Breast epithelium (tissue), 4 donors: Measurements from ENCODE around the gene DPP9. TPM values are rescaled to one million over a fixed set of nuclear protein-coding genes. Genes with fewer than 3 reads are reported as not detected.

Experiments used
- DNase-seq, 2 donors: peaks; one replicate each; pipeline ENCODE4 v3.0.0-alpha.2; 2019; ENCODE audit warnings: low spot score in 2 of 2
- H3K27ac ChIP-seq, 2 donors: fragments of 200-600 bp; sonication (generic) in 1 of 2; one replicate each; pipeline ENCODE4 v1.5.1; 2016 to 2019; ENCODE audit warnings: mild to moderate bottlenecking in 1 of 2
- H3K27me3 ChIP-seq, 2 donors: fragments of 200-600 bp; sonication (generic) in 1 of 2; one replicate each; pipeline versions ENCODE4 v1.5.1 to v1.6.0; 2017 to 2019; ENCODE audit warnings: control low read depth in 1 of 2, mild to moderate bottlenecking in 1 of 2
- H3K36me3 ChIP-seq: fragments of 200-600 bp; one replicate; pipeline ENCODE4 v1.5.1; 2019
- H3K4me1 ChIP-seq, 2 donors: fragments of 200-600 bp; sonication (generic); one replicate each; pipeline ENCODE4 v1.5.1; 2016 to 2019; ENCODE audit warnings: control low read depth in 1 of 2
- H3K4me3 ChIP-seq, 3 donors: fragments of 200-600 bp; sonication (generic); 1 replicate in 2 of 3; 2 replicates in 1 of 3; pipeline ENCODE4 v1.5.1; 2016 to 2019; ENCODE audit warnings: mild to moderate bottlenecking in 3 of 3, moderate library complexity in 2 of 3
- H3K9me3 ChIP-seq, 2 donors: fragments of 200-600 bp; sonication (generic) in 1 of 2; one replicate each; pipeline ENCODE4 v1.5.1; 2016 to 2019; ENCODE audit warnings: control low read depth in 1 of 2
- CTCF ChIP-seq, 3 donors: fragments of 450-650 bp; IDR thresholded peaks; one replicate each; pipeline ENCODE4 v1.5.1; 2016 to 2017; ENCODE audit warnings: antibody characterized with exemption in 3 of 3, mild to moderate bottlenecking in 3 of 3, moderate library complexity in 3 of 3
- POLR2A ChIP-seq: fragments of 450-650 bp; IDR thresholded peaks from one replicate; pipeline ENCODE4 v1.6.1; 2016; ENCODE audit warnings: antibody characterized with exemption, mild to moderate bottlenecking, moderate library complexity
- POLR2AphosphoS5 ChIP-seq, 3 donors: sonication (generic); formaldehyde crosslinking; IDR thresholded peaks; one replicate each; pipeline ENCODE4 v1.6.1; 2017; ENCODE audit warnings: antibody characterized with exemption in 3 of 3
- intact Hi-C: fragments of 100-400 bp; cut with DNase I; formaldehyde crosslinking; loops from one replicate; pipeline ENCODE4 v1.15.1; 2023; ENCODE audit warnings: low total_unique reads
- total RNA-seq, 3 donors: library from RNA; depleted of rRNA; stranded (reverse); fragments of >200 nt; gene quantifications; one replicate each; pipeline ENCODE4 v1.1.0, GENCODE V29; 2016

DPP9 gene
- total RNA-seq, 3 donors from 2014 or later: 33.6 to 74.1 (median 49.6) TPM

- peaks cover 9% of the 10 kb centered on the region for H3K36me3 ChIP-seq
- intact Hi-C loops: no loop called here
- peaks cover 9 to 13% of the 10 kb centered on the region in 2 donors for H3K4me1 ChIP-seq
- peak; percentile 66 to 76 for DNase-seq
- TF ChIP-seq POLR2AphosphoS5 (IDR thresholded peaks at IDR 0.05) (peak in 1 of 3 donors; percentile 33), POLR2A (no peak), CTCF (IDR thresholded peaks at IDR 0.05) (no peak)
- peak overlapping the region; percentile 91 to 96 for H3K27ac ChIP-seq
- peak overlapping the region in 2 of 3 donors; percentile 13 to 45 for H3K4me3 ChIP-seq
- H3K9me3 ChIP-seq: no peaks in the 10 kb centered on the region
- H3K27me3 ChIP-seq: no peaks in the 10 kb centered on the region
Measured at GRCh38 chr19:4695224-4695731, 28.4 kb downstream of the DPP9 start.

GRCh38 chr19:4694211-4694987, 29.2 kb downstream of the DPP9 start:
- TF ChIP-seq CTCF (IDR thresholded peaks at IDR 0.05): no peak
- peak; percentile 14 for TF ChIP-seq POLR2A
- peak in 2 of 3 donors; percentile 40 to 41 for TF ChIP-seq POLR2AphosphoS5 (IDR thresholded peaks at IDR 0.05)
- Histone ChIP-seq H3K27me3 (no peaks in the 10 kb centered on the region), H3K4me3 (peak overlapping the region in 2 of 3 donors; percentile 13 to 45), H3K36me3 (peaks cover under 1% of the 10 kb centered on the region), H3K9me3 (no peaks in the 10 kb centered on the region), H3K4me1 (peaks cover 9 to 13% of the 10 kb centered on the region in 2 donors), H3K27ac (peak overlapping the region; percentile 91 to 96)
- DNase-seq: peak; percentile 92 to 93
- intact Hi-C loops: no loop called here

- Histone ChIP-seq H3K4me1 (peaks cover 9 to 13% of the 10 kb centered on the region in 2 donors), H3K9me3 (no peaks in the 10 kb centered on the region), H3K27me3 (no peaks in the 10 kb centered on the region), H3K36me3 (peaks cover 2% of the 10 kb centered on the region), H3K27ac (peak overlapping the region; percentile 91 to 96), H3K4me3 (peak overlapping the region in 1 of 3 donors; percentile 45)
- intact Hi-C loops: no loop called here
- TF ChIP-seq POLR2AphosphoS5 (IDR thresholded peaks at IDR 0.05) (no peak), CTCF (IDR thresholded peaks at IDR 0.05) (no peak), POLR2A (no peak)
- DNase-seq: no peak
Measured at GRCh38 chr19:4693471-4694121, 30.0 kb downstream of the DPP9 start.

GRCh38 chr19:4693078-4693350, 30.6 kb downstream of the DPP9 start:
- Histone ChIP-seq H3K27me3 (no peaks in the 10 kb centered on the region), H3K4me3 (no peak overlapping the region), H3K9me3 (no peaks in the 10 kb centered on the region), H3K36me3 (peaks cover 6% of the 10 kb centered on the region), H3K4me1 (peaks cover 9 to 13% of the 10 kb centered on the region in 2 donors), H3K27ac (peak overlapping the region; percentile 91 to 96)
- no peak for TF ChIP-seq CTCF (IDR thresholded peaks at IDR 0.05)
- DNase-seq: no peak
- intact Hi-C loops: no loop called here
